Caki2 (cell line): ENCODE results near the gene PFN1. TPM values are rescaled to one million over a fixed set of nuclear protein-coding genes. Genes with fewer than 3 reads are reported as not detected.

Source experiments
- DNase-seq: peaks from one replicate; pipeline ENCODE4 v3.0.0-alpha.2; 2015; ENCODE audit warnings: low read depth
- in situ Hi-C: cut with HindIII; loops from 2 replicates; pipeline ENCODE4 v1.10.0; 2016; ENCODE audit warnings: low sequenced_read_pairs, low pct_unique_long_range_greater_than_20kb, mixed read lengths
- total RNA-seq: library from RNA; depleted of rRNA; stranded (reverse); fragments of >200 nt; shearing (Covaris generic); gene quantifications from 2 replicates; pipeline ENCODE4 v1.2.3, GENCODE V29; 2014; ENCODE audit warnings: low replicate concordance; rRNA removed

PFN1 gene
- total RNA-seq, 1 experiment from 2014 or later = 258 TPM

- in situ Hi-C loops = no loop called here
- DNase-seq = no peak
Measured at GRCh38 chr17:4902540-4902939, 45.8 kb downstream of the PFN1 start.

- no peak for DNase-seq
- in situ Hi-C loops = no loop called here
Measured at GRCh38 chr17:4901648-4902344, 46.5 kb downstream of the PFN1 start.

GRCh38 chr17:4901108-4901647 lies 47.2 kb downstream of the PFN1 start:
- no peak for DNase-seq
- in situ Hi-C loops = no loop called here

GRCh38 chr17:4900231-4901107 lies 47.9 kb downstream of the PFN1 start:
- in situ Hi-C loops = no loop called here

GRCh38 chr17:4899341-4900230 lies 48.7 kb downstream of the PFN1 start, which contains the start of gene C17orf107:
Gene C17orf107 (plus strand): TSS chr17:4899536. CDS start chr17:4899763, 227 bp downstream.
- peak; percentile 61 for DNase-seq
- in situ Hi-C loops = no loop called here

More at GRCh38 chr17:4900231-4901107, 47.9 kb downstream of the PFN1 start:
- no peak for DNase-seq

GRCh38 chr17:4898927-4899326 lies 49.4 kb downstream of the PFN1 start:
- DNase-seq = no peak
- in situ Hi-C loops = no loop called here

GRCh38 chr17:4898351-4898750 lies 50.0 kb downstream of the PFN1 start:
- in situ Hi-C loops = no loop called here

GRCh38 chr17:4897785-4898184 lies 50.5 kb downstream of the PFN1 start:
- no peak for DNase-seq
- in situ Hi-C loops = no loop called here

More at GRCh38 chr17:4898351-4898750, 50.0 kb downstream of the PFN1 start:
- DNase-seq = no peak

- no peak for DNase-seq
- in situ Hi-C loops = no loop called here
Measured at GRCh38 chr17:4897198-4897687, 51.1 kb downstream of the PFN1 start.

GRCh38 chr17:4896332-4897197 lies 51.8 kb downstream of the PFN1 start:
- in situ Hi-C loops = no loop called here
- no peak for DNase-seq

- in situ Hi-C loops = no loop called here
Measured at GRCh38 chr17:4895657-4896331, 52.5 kb downstream of the PFN1 start.

More at GRCh38 chr17:4895657-4896331, 52.5 kb downstream of the PFN1 start:
- no peak for DNase-seq

Other genes with a start within 250 kb of the PFN1 start
- 16.7 and 21.1 TPM in 2 replicates for gene PELP1, start 244.4 kb downstream of the PFN1 start, total RNA-seq
- gene ARRB2, start 237.9 kb downstream of the PFN1 start, total RNA-seq = 14.6 and 17.1 TPM in 2 replicates
- 21.8 and 23.9 TPM in 2 replicates for gene MED11, start 217.1 kb downstream of the PFN1 start, total RNA-seq
- 0.03 and 0.09 TPM in 2 replicates for gene ZMYND15, start 208.7 kb downstream of the PFN1 start, total RNA-seq
- gene CXCL16, start 208.6 kb downstream of the PFN1 start, total RNA-seq = 0.41 TPM in 1 of 2 replicates, not detected in the other
- not detected in 2 replicates for gene TM4SF5, start 176.6 kb downstream of the PFN1 start, total RNA-seq
- gene VMO1, start 162.2 kb downstream of the PFN1 start, total RNA-seq = not detected in 2 replicates
- not detected in 2 replicates for gene GLTPD2, start 159.6 kb downstream of the PFN1 start, total RNA-seq
- 205 and 277 TPM in 2 replicates for gene PSMB6, start 152.4 kb downstream of the PFN1 start, total RNA-seq
- gene PLD2, start 141.4 kb downstream of the PFN1 start, total RNA-seq = 6.1 and 31.9 TPM in 2 replicates
- 25.0 and 30.1 TPM in 2 replicates for gene MINK1, start 115.2 kb downstream of the PFN1 start, total RNA-seq
- 4.8 and 8.6 TPM in 2 replicates for gene C17orf107, start 49.0 kb downstream of the PFN1 start, total RNA-seq
- gene CHRNE, start 45.4 kb downstream of the PFN1 start, total RNA-seq = 0.09 and 0.64 TPM in 2 replicates
- not detected in 2 replicates for gene GP1BA, start 16.3 kb downstream of the PFN1 start, total RNA-seq
- 80.0 and 89.3 TPM in 2 replicates for gene SLC25A11, start 8.5 kb downstream of the PFN1 start, total RNA-seq
- 45.6 and 57.1 TPM in 2 replicates for gene RNF167, start 8.3 kb downstream of the PFN1 start, total RNA-seq
- gene ENO3, start 2.6 kb upstream of the PFN1 start, total RNA-seq = 4.5 and 21.3 TPM in 2 replicates
- gene SPAG7, start 19.3 kb upstream of the PFN1 start, total RNA-seq = 23.1 and 48.6 TPM in 2 replicates
- 1.3 and 2.8 TPM in 2 replicates for gene CAMTA2, start 39.1 kb upstream of the PFN1 start, total RNA-seq
- 0.72 and 3.3 TPM in 2 replicates for gene INCA1, start 49.0 kb upstream of the PFN1 start, total RNA-seq
- 14.1 and 44.0 TPM in 2 replicates for gene KIF1C, start 49.4 kb upstream of the PFN1 start, total RNA-seq
- gene SLC52A1, start 86.9 kb upstream of the PFN1 start, total RNA-seq = not detected in 2 replicates
- gene ZFP3, start 129.9 kb upstream of the PFN1 start, total RNA-seq = not detected in 2 replicates
- gene ZNF232, start 163.3 kb upstream of the PFN1 start, total RNA-seq = 18.0 and 18.5 TPM in 2 replicates
- gene USP6, start 167.5 kb upstream of the PFN1 start, total RNA-seq = not detected in 2 replicates
- 2.6 and 3.7 TPM in 2 replicates for gene ZNF594, start 243.3 kb upstream of the PFN1 start, total RNA-seq